Measurements from ENCODE around the gene HOXD4.

The HOXD4 gene

DNA sequence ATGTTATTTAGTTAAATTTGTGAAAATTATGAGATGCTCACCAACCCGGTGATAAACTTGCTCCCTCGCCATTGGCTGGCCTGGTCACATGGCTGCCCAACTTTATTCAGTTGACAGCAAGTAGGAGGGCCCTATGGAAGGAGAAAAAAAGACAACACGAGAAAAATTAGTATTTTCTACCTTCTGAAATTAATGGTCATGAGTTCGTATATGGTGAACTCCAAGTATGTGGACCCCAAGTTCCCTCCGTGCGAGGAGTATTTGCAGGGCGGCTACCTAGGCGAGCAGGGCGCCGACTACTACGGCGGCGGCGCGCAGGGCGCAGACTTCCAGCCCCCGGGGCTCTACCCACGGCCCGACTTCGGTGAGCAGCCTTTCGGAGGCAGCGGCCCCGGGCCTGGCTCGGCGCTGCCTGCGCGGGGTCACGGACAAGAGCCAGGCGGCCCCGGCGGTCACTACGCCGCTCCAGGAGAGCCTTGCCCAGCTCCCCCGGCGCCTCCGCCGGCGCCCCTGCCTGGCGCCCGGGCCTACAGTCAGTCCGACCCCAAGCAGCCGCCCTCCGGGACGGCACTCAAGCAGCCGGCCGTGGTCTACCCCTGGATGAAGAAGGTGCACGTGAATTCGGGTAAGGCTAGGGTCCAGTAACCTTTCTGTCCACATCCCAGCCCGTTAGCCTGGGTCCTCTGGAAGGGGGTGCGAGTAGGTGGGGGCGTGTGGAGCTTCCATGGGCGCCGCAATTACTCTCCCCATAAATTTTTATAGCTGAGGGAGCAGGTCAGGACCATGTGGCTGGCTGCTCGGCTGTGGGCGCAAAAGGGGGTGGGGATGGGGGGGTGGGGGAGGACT is at the start of gene HOXD4:
Gene HOXD4, plus strand, starts transcription at position 109 of the 846 bp plus-strand sequence. Its CDS starts 84 bp downstream, at position 193.
- H3K36me3 Mint-ChIP-seq (ENCODE audit: low read depth): no peaks in the 10 kb centered on the region
- H3K27ac Mint-ChIP-seq: no peak within 1 kb of the TSS
- peaks cover 7% of the 10 kb centered on the region for H3K4me1 Mint-ChIP-seq (ENCODE audit: low read depth)
- peaks cover 97% of the 10 kb centered on the region for H3K27me3 Mint-ChIP-seq
- peak; percentile 26 for DNase-seq
- H3K4me3 Mint-ChIP-seq: peak within 1 kb of the TSS; percentile 18
- H3K9me3 Mint-ChIP-seq: no peaks in the 10 kb centered on the region

DNA sequence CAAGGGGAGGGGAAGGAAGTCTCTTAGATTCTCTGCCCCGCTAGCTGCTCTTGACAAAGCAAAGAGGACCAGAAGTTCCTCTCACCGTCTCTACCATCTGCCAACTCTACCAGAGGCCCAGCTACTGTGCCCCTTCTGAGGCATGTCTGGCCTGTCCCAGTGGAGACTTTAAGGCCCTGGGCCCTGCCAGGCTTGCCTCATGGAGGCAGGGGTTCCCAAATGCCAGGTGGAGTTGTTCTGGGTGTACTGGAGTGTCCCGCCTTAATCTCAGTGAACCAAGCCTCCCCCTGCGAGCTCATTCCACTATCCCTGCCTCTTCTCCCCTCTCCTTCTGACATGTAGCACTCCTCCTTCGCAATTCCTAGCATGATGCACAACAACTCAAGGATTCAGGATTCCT is 49.5 kb upstream of the HOXD4 start:
- peaks cover 95% of the 10 kb centered on the region for H3K27me3 Mint-ChIP-seq
- peaks cover 29% of the 10 kb centered on the region for H3K4me1 Mint-ChIP-seq (ENCODE audit: low read depth)
- no peak overlapping the region for H3K27ac Mint-ChIP-seq
- no peak overlapping the region for H3K4me3 Mint-ChIP-seq
- no peaks in the 10 kb centered on the region for H3K36me3 Mint-ChIP-seq (ENCODE audit: low read depth)
- DNase-seq: no peak
- H3K9me3 Mint-ChIP-seq: no peaks in the 10 kb centered on the region

DNA sequence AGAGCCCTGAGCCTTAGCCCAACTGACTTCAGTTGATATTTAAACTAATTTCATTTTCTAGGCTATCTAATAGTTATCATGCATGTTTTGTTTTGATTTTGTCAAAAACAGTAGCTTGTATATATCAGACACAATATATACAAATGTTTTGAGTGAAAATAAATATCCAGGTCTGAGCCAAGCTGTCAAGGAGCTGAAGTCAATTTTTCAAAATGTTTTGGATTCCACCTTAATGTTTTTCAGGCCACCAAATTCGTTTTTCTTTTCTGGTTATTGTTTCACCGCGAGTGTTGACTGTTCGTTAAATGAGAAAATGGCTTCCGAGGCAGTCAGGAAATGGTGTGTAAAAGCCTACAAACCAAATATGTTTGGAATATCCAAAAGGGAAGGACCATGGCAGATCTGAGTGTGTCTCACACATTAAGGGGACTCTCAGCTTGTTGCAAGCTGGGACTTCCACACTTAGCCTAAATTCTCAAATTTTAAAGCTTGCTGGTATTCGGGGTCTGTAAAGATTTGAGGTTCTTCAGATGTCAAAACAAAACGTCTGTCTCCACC is 49.0 kb upstream of the HOXD4 start:
- DNase-seq: no peak
- H3K36me3 Mint-ChIP-seq (ENCODE audit: low read depth): no peaks in the 10 kb centered on the region
- H3K4me1 Mint-ChIP-seq (ENCODE audit: low read depth): peaks cover 29% of the 10 kb centered on the region
- no peak overlapping the region for H3K4me3 Mint-ChIP-seq
- peaks cover 94% of the 10 kb centered on the region for H3K27me3 Mint-ChIP-seq
- no peak overlapping the region for H3K27ac Mint-ChIP-seq
- H3K9me3 Mint-ChIP-seq: no peaks in the 10 kb centered on the region

DNA sequence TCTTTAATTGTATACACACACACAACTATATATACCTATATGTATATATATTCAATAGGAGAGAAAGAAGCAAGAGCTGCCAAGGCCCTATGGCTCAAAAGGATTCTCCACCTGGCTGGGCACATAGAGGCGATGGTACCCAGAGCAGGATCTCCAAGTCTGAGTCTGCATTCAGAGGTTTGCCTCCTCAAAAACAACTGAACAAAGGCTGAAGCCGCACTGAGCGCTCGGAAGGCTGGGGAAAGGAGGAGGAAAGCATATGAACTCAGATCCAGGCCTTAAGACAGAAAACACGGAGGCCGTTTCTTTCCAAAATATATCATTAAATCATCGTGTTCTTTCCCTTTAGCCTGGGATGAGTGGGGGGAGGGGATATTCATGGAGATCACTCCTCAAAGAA is 48.2 kb upstream of the HOXD4 start:
- peaks cover 21% of the 10 kb centered on the region for H3K4me1 Mint-ChIP-seq (ENCODE audit: low read depth)
- no peak overlapping the region for H3K27ac Mint-ChIP-seq
- no peaks in the 10 kb centered on the region for H3K9me3 Mint-ChIP-seq
- DNase-seq: no peak
- H3K27me3 Mint-ChIP-seq: peaks cover 88% of the 10 kb centered on the region
- H3K36me3 Mint-ChIP-seq (ENCODE audit: low read depth): no peaks in the 10 kb centered on the region
- no peak overlapping the region for H3K4me3 Mint-ChIP-seq

DNA sequence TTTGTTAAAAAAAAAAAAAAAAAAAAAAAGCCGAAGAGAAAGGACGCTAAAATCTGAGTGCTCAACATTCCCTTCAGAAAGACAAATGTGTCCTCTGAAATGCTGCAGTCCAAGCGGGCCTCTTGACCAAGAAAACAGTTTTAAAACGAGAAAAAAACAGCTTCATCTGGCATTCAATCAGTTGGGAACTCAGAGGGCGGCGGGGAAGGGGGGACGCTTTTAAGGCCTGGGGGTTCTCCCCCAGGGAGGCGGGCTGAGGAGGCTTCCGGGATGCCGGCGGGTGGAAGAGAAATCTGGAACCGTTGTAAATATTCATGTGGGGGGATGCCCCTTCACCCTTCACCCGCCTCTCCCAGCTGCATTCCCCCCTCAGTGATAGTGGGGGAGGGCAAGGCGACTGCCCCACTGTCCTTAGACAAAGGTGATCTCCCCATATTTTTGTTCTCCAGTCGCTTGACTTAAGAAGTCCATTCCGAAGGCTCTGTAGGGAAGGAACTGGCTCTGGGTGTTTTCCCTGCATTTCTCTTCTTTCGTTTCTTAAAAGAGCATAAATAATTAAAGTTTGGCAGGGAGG is 47.5 kb upstream of the HOXD4 start:
- H3K27ac Mint-ChIP-seq: no peak overlapping the region
- H3K9me3 Mint-ChIP-seq: no peaks in the 10 kb centered on the region
- DNase-seq: peak; percentile 24
- no peak overlapping the region for H3K4me3 Mint-ChIP-seq
- peaks cover 25% of the 10 kb centered on the region for H3K4me1 Mint-ChIP-seq (ENCODE audit: low read depth)
- no peaks in the 10 kb centered on the region for H3K36me3 Mint-ChIP-seq (ENCODE audit: low read depth)
- H3K27me3 Mint-ChIP-seq: peaks cover 88% of the 10 kb centered on the region

DNA sequence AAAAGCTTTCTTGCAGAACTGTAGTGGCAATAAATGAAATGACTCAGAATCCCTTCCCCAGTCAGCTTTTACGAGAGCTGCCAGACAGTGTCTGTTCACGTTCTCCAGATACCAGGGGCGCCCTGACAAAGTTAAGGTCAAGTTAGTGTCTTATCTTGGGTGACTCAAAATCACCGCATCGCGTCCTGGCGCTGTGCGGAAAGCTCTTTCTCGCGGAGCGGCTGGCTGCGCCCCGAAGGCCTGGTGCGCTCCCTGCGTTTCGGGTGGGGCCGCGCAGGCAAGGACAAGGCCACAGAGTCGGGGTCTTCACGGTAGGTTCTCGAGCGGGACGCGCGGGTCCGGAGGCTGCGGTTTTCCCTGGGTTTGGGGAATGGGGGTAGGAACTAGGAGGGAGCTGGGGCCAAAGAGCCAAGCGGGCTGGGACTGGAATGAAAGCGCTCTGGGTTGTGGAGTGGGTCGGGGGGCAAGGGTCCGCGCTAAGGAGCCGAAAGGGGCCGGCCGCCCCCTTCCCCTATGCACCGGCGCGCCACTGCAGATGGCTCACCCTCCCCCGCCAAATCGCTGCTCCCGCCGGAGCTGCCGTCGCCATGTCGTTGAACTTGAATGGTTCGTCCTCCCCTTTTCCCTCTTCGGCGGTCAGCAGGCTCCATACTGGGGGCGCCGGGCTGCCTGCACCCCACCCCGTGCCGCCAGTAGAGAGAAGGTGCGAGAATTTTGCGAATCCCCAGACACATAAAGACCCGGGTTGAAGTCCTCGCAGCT is 46.9 kb upstream of the HOXD4 start:
- H3K27me3 Mint-ChIP-seq: peaks cover 88% of the 10 kb centered on the region
- DNase-seq: peak; percentile 27
- peak overlapping the region; percentile 15 for H3K4me3 Mint-ChIP-seq
- no peak overlapping the region for H3K27ac Mint-ChIP-seq
- no peaks in the 10 kb centered on the region for H3K36me3 Mint-ChIP-seq (ENCODE audit: low read depth)
- no peaks in the 10 kb centered on the region for H3K9me3 Mint-ChIP-seq
- H3K4me1 Mint-ChIP-seq (ENCODE audit: low read depth): peaks cover 29% of the 10 kb centered on the region

DNA sequence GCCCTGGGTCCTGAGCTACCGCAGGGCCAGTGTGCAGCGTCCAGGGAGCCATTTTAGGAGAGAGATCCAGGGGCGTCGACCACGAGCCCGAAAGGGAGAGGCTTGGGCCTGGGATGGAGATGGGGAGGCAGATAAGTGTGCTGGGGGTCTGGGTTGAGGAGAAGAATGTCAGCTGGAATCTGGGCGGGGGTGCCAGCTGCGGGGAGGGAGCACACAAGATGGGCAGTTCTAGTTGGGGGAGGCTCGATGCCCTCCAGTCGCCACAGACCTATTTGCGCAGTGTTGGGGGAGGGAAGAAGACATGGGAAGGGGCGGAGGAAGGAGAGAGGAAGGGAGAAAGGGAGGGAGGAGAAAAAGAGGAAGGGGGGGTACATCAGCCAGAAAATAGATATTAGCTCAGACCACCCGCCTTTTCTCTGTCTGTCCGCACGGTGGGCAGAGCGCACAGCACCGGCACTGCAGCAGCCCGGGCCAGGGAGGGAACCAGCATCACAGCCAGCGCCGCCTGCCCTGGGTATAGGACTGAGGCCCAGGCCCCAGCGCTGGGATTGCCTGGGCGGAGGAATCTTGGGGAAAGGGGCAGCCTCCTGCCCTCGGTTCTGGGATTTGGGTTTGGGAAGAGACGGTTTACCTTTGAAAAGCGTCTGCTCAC is 46.1 kb upstream of the HOXD4 start:
- H3K36me3 Mint-ChIP-seq (ENCODE audit: low read depth): no peaks in the 10 kb centered on the region
- no peak overlapping the region for H3K27ac Mint-ChIP-seq
- no peak overlapping the region for H3K4me3 Mint-ChIP-seq
- peaks cover 29% of the 10 kb centered on the region for H3K4me1 Mint-ChIP-seq (ENCODE audit: low read depth)
- no peaks in the 10 kb centered on the region for H3K9me3 Mint-ChIP-seq
- DNase-seq: peak; percentile 26
- peaks cover 90% of the 10 kb centered on the region for H3K27me3 Mint-ChIP-seq

DNA sequence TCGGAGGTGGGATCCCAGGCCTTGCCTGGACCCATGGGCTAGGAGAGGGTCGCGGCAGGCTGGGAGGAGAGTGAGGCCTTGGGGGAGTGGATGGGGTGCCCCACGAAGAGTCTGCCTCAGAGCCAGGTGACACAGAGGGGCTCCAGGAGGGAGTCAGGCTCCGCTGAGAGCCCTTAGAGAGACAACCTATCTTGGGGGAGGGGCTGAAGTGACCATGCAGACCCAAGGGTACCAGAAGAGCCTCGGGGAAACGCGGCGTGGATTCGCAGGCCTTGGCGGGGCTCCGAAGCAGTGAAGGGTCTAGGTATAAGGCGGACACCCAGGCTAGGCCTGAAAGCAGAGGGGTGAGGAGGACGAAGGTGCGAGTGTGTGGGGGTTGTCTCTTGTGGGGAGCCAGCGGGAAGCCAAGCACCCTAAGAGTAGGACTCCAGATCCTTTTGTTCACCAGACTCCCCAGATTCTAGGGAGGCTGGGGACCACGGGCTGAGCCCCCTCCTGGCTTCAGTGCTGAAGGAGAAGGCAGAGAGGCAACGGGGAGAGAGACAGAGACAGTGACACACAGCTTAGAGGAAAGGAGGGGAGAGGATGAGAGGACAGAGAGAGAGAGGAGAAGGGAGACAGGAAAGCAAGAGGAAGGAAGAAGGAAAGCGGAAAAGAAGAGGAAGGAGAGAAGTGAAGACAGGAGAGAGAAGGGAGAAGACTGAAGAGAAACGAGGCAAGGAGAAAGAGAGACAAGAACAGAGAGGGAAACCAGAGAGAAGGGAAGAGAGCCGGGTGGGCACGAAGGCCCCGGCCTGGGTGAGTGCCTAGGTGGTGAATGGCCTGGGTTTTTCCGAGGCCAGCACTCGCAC is 45.4 kb upstream of the HOXD4 start:
- peak; percentile 30 for DNase-seq
- Mint-ChIP-seq H3K4me3 (peak overlapping the region; percentile 24), H3K4me1 (ENCODE audit: low read depth) (peaks cover 29% of the 10 kb centered on the region), H3K9me3 (no peaks in the 10 kb centered on the region), H3K27ac (peak overlapping the region; percentile 62), H3K27me3 (peaks cover 90% of the 10 kb centered on the region), H3K36me3 (ENCODE audit: low read depth) (no peaks in the 10 kb centered on the region)

DNA sequence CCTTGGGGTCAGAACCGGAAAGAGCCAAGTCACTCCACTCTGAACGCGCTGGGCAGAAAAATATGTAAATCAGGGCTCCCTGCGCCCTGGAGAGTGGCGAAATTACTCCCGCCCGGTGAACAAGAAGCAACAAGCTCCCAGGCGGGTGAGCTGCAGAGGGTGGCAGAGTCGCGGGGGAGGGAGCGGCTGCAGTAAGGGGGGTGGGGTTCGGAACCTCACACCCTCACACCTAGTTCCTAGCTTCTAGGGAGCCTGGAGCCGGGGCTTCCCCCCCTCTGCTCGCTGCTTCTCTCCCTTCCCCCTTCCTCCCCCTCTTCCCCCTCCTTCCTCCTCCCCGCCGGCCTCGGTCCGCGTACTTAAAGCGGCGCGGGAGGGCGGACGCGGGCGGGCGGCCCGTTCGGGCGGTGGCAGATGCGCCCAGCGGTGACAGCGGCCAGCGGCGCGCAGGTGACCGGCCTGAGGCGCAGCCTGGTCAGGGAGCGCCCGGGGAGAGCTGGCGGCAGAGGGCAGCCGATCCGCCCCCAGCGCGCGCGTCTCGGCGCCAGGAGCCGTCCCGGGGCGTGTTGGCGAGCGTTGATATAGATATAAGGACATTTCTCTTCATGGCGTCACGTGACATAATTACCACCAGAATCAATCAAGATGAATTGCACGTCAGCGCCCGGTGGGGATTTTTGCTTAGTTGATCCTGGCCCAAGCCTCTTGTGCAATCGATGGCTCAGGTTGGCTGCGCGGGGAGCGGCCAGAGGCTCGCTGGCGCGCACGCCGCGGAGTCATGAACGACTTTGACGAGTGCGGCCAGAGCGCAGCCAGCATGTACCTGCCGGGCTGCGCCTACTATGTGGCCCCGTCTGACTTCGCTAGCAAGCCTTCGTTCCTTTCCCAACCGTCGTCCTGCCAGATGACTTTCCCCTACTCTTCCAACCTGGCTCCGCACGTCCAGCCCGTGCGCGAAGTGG is 44.5 kb upstream of the HOXD4 start, which contains the start of gene HOXD11:
Gene HOXD11, plus strand, starts transcription at position 700 of the 959 bp plus-strand sequence. Its CDS starts 76 bp downstream, at position 776.
- DNase-seq: peak; percentile 39
- H3K27ac Mint-ChIP-seq: peak within 1 kb of the TSS; percentile 81
- H3K36me3 Mint-ChIP-seq (ENCODE audit: low read depth): no peaks in the 10 kb centered on the region
- peaks cover 90% of the 10 kb centered on the region for H3K27me3 Mint-ChIP-seq
- H3K4me3 Mint-ChIP-seq: peak within 1 kb of the TSS; percentile 57
- no peaks in the 10 kb centered on the region for H3K9me3 Mint-ChIP-seq
- H3K4me1 Mint-ChIP-seq (ENCODE audit: low read depth): peaks cover 32% of the 10 kb centered on the region

DNA sequence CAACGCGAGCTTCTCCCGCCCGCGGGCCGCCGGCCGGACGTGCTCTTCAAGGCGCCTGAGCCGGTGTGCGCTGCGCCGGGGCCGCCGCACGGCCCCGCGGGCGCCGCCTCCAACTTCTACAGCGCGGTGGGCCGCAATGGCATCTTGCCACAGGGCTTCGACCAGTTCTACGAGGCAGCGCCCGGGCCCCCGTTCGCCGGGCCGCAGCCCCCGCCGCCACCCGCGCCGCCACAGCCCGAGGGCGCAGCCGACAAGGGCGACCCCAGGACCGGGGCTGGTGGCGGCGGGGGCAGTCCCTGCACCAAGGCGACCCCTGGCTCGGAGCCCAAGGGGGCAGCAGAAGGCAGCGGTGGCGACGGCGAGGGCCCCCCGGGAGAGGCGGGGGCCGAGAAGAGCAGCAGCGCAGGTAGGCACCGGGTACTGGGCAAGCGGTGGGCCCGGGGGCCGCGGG is 43.6 kb upstream of the HOXD4 start:
- peak; percentile 21 for DNase-seq
- Mint-ChIP-seq H3K27ac (no peak overlapping the region), H3K36me3 (ENCODE audit: low read depth) (no peaks in the 10 kb centered on the region), H3K9me3 (no peaks in the 10 kb centered on the region), H3K4me1 (ENCODE audit: low read depth) (peaks cover 32% of the 10 kb centered on the region), H3K4me3 (no peak overlapping the region), H3K27me3 (peaks cover 90% of the 10 kb centered on the region)

DNA sequence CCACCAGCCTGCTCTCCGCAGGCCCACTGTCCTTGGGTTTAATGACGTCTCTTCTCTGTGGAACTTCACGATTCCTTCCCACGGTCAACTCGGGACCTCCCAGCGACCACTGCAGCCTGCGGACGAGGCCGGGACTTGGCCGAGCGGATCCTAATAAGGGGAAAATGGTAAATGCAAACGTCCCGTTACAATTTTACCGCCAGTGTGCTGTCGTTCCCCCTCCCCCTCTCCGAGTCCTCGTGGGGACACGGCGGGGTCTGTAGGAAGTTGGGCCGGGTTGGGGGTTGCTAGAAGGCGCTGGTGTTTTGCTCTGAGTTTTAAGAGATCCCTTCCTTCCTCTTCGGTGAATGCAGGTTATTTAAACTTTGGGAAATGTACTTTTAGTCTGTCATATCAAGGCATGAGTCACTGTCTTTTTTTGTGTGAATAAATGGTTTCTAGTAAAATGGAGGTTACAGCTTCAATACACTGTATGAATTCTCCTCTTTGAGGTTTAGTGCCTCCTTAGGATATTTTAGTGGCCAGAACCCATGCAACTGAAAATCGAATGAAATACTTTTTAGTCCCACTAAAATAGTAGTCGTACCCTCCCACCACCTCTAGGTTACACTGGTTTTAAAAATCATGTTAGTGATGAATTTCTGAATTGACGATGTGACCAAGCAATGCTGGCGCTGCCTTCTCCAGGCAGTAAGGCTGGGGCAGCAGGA is 42.0 kb upstream of the HOXD4 start:
- H3K27ac Mint-ChIP-seq: no peak overlapping the region
- DNase-seq: peak; percentile 25
- peaks cover 31% of the 10 kb centered on the region for H3K4me1 Mint-ChIP-seq (ENCODE audit: low read depth)
- H3K4me3 Mint-ChIP-seq: no peak overlapping the region
- no peaks in the 10 kb centered on the region for H3K9me3 Mint-ChIP-seq
- H3K36me3 Mint-ChIP-seq (ENCODE audit: low read depth): no peaks in the 10 kb centered on the region
- peaks cover 90% of the 10 kb centered on the region for H3K27me3 Mint-ChIP-seq

DNA sequence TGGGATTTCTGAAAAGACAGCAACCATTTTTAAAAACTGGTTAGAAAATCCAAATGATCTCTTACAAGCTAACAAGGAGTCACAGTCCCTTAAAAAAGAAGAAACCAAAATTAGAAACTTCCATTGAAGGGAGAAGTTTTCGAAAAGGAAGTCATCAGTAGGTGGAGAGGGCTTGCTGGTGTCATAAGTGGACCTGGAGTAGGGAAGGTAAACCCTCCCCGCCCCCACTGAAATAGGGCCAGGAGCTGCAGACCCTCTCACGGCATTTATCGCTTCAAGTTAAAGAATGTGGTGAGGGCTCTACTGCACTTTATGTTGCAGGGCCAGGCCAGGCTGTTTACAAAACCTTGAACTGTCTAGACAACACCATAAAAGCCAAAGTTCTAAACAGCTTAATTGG is 41.4 kb upstream of the HOXD4 start:
- no peak for DNase-seq
- H3K36me3 Mint-ChIP-seq (ENCODE audit: low read depth): no peaks in the 10 kb centered on the region
- H3K4me1 Mint-ChIP-seq (ENCODE audit: low read depth): peaks cover 26% of the 10 kb centered on the region
- peaks cover 90% of the 10 kb centered on the region for H3K27me3 Mint-ChIP-seq
- H3K4me3 Mint-ChIP-seq: no peak overlapping the region
- H3K9me3 Mint-ChIP-seq: no peaks in the 10 kb centered on the region
- no peak overlapping the region for H3K27ac Mint-ChIP-seq

All from activated T-cell treated with anti-CD3 and anti-CD28 coated beads, Interleukin-2, amount 50 U/mL, for 24 hours (primary cell).